DND-41 (cell line): ENCODE data around the gene MLLT11.

Experiments
- EZH2 ChIP-seq: IDR thresholded peaks from 3 replicates; pipeline ENCODE4 v1.6.1; 2012; ENCODE audit warnings: borderline replicate concordance, low read depth, mild to moderate bottlenecking, moderate library complexity, low read length, inconsistent platforms; ENCODE audit not compliant: severe bottlenecking
- TF ChIP-seq, protein P1 (sequence below): IDR thresholded peaks from 2 replicates; pipeline ENCODE4 v1.5.1; 2012; ENCODE audit warnings: borderline replicate concordance, low read length, moderate library complexity, mild to moderate bottlenecking; ENCODE audit not compliant: poor library complexity, severe bottlenecking; ENCODE audit errors: extremely low read depth

DNA sequence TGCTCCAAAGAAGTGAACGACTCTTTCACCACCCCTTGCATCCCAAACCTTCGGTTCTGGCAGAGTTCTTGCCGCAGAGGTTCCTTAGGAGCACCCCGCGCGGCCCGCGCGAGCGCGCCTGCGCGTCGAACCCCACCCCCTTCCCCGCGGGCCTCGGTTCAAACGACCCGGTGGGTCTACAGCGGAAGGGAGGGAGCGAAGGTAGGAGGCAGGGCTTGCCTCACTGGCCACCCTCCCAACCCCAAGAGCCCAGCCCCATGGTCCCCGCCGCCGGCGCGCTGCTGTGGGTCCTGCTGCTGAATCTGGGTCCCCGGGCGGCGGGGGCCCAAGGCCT, 12.6 kb upstream of the MLLT11 start, which contains the start of gene C1orf56:
- TF ChIP-seq, protein P1, sequence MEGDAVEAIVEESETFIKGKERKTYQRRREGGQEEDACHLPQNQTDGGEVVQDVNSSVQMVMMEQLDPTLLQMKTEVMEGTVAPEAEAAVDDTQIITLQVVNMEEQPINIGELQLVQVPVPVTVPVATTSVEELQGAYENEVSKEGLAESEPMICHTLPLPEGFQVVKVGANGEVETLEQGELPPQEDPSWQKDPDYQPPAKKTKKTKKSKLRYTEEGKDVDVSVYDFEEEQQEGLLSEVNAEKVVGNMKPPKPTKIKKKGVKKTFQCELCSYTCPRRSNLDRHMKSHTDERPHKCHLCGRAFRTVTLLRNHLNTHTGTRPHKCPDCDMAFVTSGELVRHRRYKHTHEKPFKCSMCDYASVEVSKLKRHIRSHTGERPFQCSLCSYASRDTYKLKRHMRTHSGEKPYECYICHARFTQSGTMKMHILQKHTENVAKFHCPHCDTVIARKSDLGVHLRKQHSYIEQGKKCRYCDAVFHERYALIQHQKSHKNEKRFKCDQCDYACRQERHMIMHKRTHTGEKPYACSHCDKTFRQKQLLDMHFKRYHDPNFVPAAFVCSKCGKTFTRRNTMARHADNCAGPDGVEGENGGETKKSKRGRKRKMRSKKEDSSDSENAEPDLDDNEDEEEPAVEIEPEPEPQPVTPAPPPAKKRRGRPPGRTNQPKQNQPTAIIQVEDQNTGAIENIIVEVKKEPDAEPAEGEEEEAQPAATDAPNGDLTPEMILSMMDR: no peak
- no peak for TF ChIP-seq EZH2
